Sciatic nerve (tissue), 2 donors: Measurements from ENCODE around the gene FLAD1. TPM values are rescaled to one million over a fixed set of nuclear protein-coding genes. Genes with fewer than 3 reads are reported as not detected.

Source experiments
- ATAC-seq: fragments of 200-7000 bp; cut with Tn5 transposase; one replicate; pipeline ENCODE4 v1.9.1; 2020; ENCODE audit warnings: mild to moderate bottlenecking, moderate library complexity
- DNase-seq: peaks from one replicate; pipeline ENCODE4 v3.0.0-alpha.2; 2020; ENCODE audit warnings: low spot score
- intact Hi-C: fragments of 100-400 bp; cut with DNase I; formaldehyde crosslinking; loops from one replicate; pipeline ENCODE4 v1.14.2; 2022
- total RNA-seq: library from RNA; stranded (reverse); fragmentation: NEBNext Ultra II Directional; extraction: Animal tissue kit (Norgen Biotek cat#: 25700); gene quantifications from one replicate; pipeline ENCODE4 v1.2.1, GENCODE V29; 2021
- donor health status: DM: no; HTN: no; CAD: no.
- donor health status: DM: no; HTN: no; CAD: no.

The FLAD1 gene
- total RNA-seq, 1 donor from 2014 or later = 24.3 TPM

GRCh38 chr1:154998818-154999570, 15.8 kb downstream of the FLAD1 start:
- DNase-seq = peak; percentile 82
- intact Hi-C loops = no loop called here
- no peak for ATAC-seq

- intact Hi-C loops = no loop called here
- peak; percentile 71 for DNase-seq
Measured at GRCh38 chr1:154999571-155000410, 16.6 kb downstream of the FLAD1 start.

GRCh38 chr1:155000411-155000725, 17.2 kb downstream of the FLAD1 start:
- peak; percentile 69 for DNase-seq
- ATAC-seq = no peak
- intact Hi-C loops = no loop called here

More at GRCh38 chr1:154999571-155000410, 16.6 kb downstream of the FLAD1 start:
- ATAC-seq = no peak

- DNase-seq (peak; percentile 91), ATAC-seq (peak; percentile 68)
- intact Hi-C loops = no loop called here
Measured at GRCh38 chr1:155000726-155001424, 17.7 kb downstream of the FLAD1 start.

- ATAC-seq = no peak
- DNase-seq = no peak
- intact Hi-C loops = no loop called here
Measured at GRCh38 chr1:155001425-155001674, 18.2 kb downstream of the FLAD1 start.

- intact Hi-C loops = no loop called here
- peak; percentile 91 for ATAC-seq
- DNase-seq = peak; percentile 100
Measured at GRCh38 chr1:155001675-155002463, 18.7 kb downstream of the FLAD1 start.

- intact Hi-C loops = no loop called here
- DNase-seq = no peak
- ATAC-seq = peak; percentile 17
Measured at GRCh38 chr1:155002464-155003226, 19.5 kb downstream of the FLAD1 start, which contains the start of gene ZBTB7B. Gene ZBTB7B (plus strand): TSS chr1:155002802. CDS start chr1:155014661, 11,859 bp downstream.

- DNase-seq (no peak), ATAC-seq (no peak)
- intact Hi-C loops = no loop called here
Measured at GRCh38 chr1:155003227-155003765, 20.2 kb downstream of the FLAD1 start.

GRCh38 chr1:155003766-155004351, 20.7 kb downstream of the FLAD1 start:
- intact Hi-C loops = no loop called here
- no peak for ATAC-seq
- DNase-seq = peak; percentile 84

GRCh38 chr1:155004352-155005075, 21.4 kb downstream of the FLAD1 start:
- ATAC-seq (no peak), DNase-seq (no peak)
- intact Hi-C loops = no loop called here

GRCh38 chr1:155005076-155006011, 22.2 kb downstream of the FLAD1 start:
- no peak for DNase-seq
- intact Hi-C loops = no loop called here
- ATAC-seq = no peak

- DNase-seq (no peak), ATAC-seq (no peak)
- intact Hi-C loops = no loop called here
Measured at GRCh38 chr1:155006601-155007101, 23.5 kb downstream of the FLAD1 start.

GRCh38 chr1:155007251-155007828, 24.2 kb downstream of the FLAD1 start:
- ATAC-seq (no peak), DNase-seq (no peak)
- intact Hi-C loops = no loop called here

GRCh38 chr1:155008015-155008941, 25.1 kb downstream of the FLAD1 start:
- intact Hi-C loops = no loop called here
- ATAC-seq (no peak), DNase-seq (no peak)
